RWPE1 (cell line): Measurements from ENCODE around the gene APOBEC3G.
A peak's percentile ranks its signal among the peaks of the same experiment; 100 is the strongest.

Experiments used
- CTCF ChIA-PET: fragments of 350-600 bp; sonication (Branson Sonifier 250); formaldehyde crosslinking; extraction: SDS; loops from one replicate; lab custom pipeline; 2021; lab: Yijun Ruan, JAX
- POLR2A ChIA-PET: fragments of 400-600 bp; formaldehyde crosslinking; extraction: SDS; loops from one replicate; lab custom pipeline; 2020; ENCODE audit warnings: antibody characterized with exemption; ENCODE audit not compliant: low non-redundant PET; lab: Yijun Ruan, JAX
- DNase-seq: peaks from one replicate; pipeline ENCODE4 v3.0.0; 2012; ENCODE audit warnings: low spot score
- H3K27ac ChIP-seq: fragments of 450-650 bp; 2 replicates; pipeline ENCODE4 v1.5.1; 2017
- CTCF ChIP-seq: fragments of 450-650 bp; conservative IDR thresholded peaks from 2 replicates; pipeline ENCODE4 v1.5.1; 2017; ENCODE audit warnings: low read depth, mild to moderate bottlenecking

The APOBEC3G gene

GRCh38 chr22:39098576-39098975 lies 21.5 kb downstream of the APOBEC3G start:
- H3K27ac ChIP-seq: peak overlapping the region; percentile 83
- no peak for DNase-seq
- TF ChIP-seq CTCF: no peak
- CTCF ChIA-PET: interaction anchor here (0.7 kb wide), 1 partner anchor 78 kb away, joined by 3 read pairs; no protein-coding TSS in a partner anchor
- POLR2A ChIA-PET: no interaction called here

- no peak for TF ChIP-seq CTCF
- no peak overlapping the region for H3K27ac ChIP-seq
- ChIA-PET CTCF (no interaction called here), POLR2A (no interaction called here)
- no peak for DNase-seq
Measured at GRCh38 chr22:39101226-39101625, 24.2 kb downstream of the APOBEC3G start.

- ChIA-PET CTCF (no interaction called here), POLR2A (no interaction called here)
- no peak for DNase-seq
- TF ChIP-seq CTCF: no peak
- H3K27ac ChIP-seq: no peak overlapping the region
Measured at GRCh38 chr22:39103431-39103830, 26.4 kb downstream of the APOBEC3G start.

GRCh38 chr22:39106326-39106725 lies 29.3 kb downstream of the APOBEC3G start:
- no peak for TF ChIP-seq CTCF
- ChIA-PET POLR2A (no interaction called here), CTCF (interaction anchor here (0.6 kb wide), 1 partner anchor 10 kb away, joined by 5 read pairs; the partner anchor contains the start of gene APOBEC3H)
- no peak for DNase-seq
- H3K27ac ChIP-seq: no peak overlapping the region

- H3K27ac ChIP-seq: no peak overlapping the region
- CTCF ChIA-PET: no interaction called here
- no peak for DNase-seq
- TF ChIP-seq CTCF: no peak
- POLR2A ChIA-PET: interaction anchor here (0.6 kb wide), 1 partner anchor 103 kb away, joined by 3 read pairs; no protein-coding TSS in a partner anchor
Measured at GRCh38 chr22:39108487-39108886, 31.4 kb downstream of the APOBEC3G start.

GRCh38 chr22:39109361-39109760 lies 32.3 kb downstream of the APOBEC3G start:
- POLR2A ChIA-PET: interaction anchor here (0.6 kb wide), 1 partner anchor 104 kb away, joined by 3 read pairs; no protein-coding TSS in a partner anchor
- no peak for TF ChIP-seq CTCF
- H3K27ac ChIP-seq: no peak overlapping the region
- no peak for DNase-seq
- CTCF ChIA-PET: no interaction called here
